HepG2 (cell line): Measurements from ENCODE around the gene BMP6. TPM values are rescaled to one million over a fixed set of nuclear protein-coding genes. Genes with fewer than 3 reads are reported as not detected.

Source experiments
- AHDC1 ChIP-seq: sonication (generic); formaldehyde crosslinking; IDR thresholded peaks from 2 replicates; pipeline ENCODE4 v1.5.1; 2020; ENCODE audit warnings: mild to moderate bottlenecking, missing genetic modification reagents, borderline replicate concordance
- EED ChIP-seq: sonication (generic); formaldehyde crosslinking; IDR thresholded peaks from 2 replicates; pipeline ENCODE4 v1.5.0; 2020; ENCODE audit warnings: mild to moderate bottlenecking, missing genetic modification reagents
- GLI4 ChIP-seq: sonication (generic); formaldehyde crosslinking; IDR thresholded peaks from 2 replicates; pipeline ENCODE4 v1.5.1; 2020; ENCODE audit warnings: missing genetic modification reagents, mild to moderate bottlenecking, moderate library complexity, borderline replicate concordance
- NCOR1 ChIP-seq: fragments of 200-600 bp; sonication (generic); IDR thresholded peaks from 2 replicates; pipeline ENCODE4 v1.7.0; 2017; ENCODE audit warnings: antibody characterized with exemption, low read length, borderline replicate concordance
- RBM22 ChIP-seq: fragments of 200-400 bp; formaldehyde crosslinking; optimal IDR thresholded peaks from 2 replicates; pipeline ENCODE3; 2017; ENCODE audit warnings: mild to moderate bottlenecking, low read length, moderate library complexity
- RXRB ChIP-seq: IDR thresholded peaks from 2 replicates; pipeline ENCODE4 v1.6.1; 2016; ENCODE audit warnings: borderline replicate concordance, missing genetic modification reagents, missing compliant biosample characterization
- SAP130 ChIP-seq: IDR thresholded peaks from 2 replicates; pipeline ENCODE4 v1.6.1; 2016; ENCODE audit warnings: low read depth
- SYNCRIP ChIP-seq: fragments of 200-400 bp; formaldehyde crosslinking; IDR thresholded peaks from 2 replicates; pipeline ENCODE4 v1.6.1; 2018; ENCODE audit warnings: mild to moderate bottlenecking, low read depth, low read length; ENCODE audit not compliant: insufficient read depth
- TOPORS ChIP-seq: sonication (generic); formaldehyde crosslinking; IDR thresholded peaks from 2 replicates; pipeline ENCODE4 v1.8.0; 2023; ENCODE audit warnings: mild to moderate bottlenecking, missing genetic modification reagents
- ZBTB34 ChIP-seq: sonication (generic); formaldehyde crosslinking; IDR thresholded peaks from 2 replicates; pipeline ENCODE4 v1.8.0; 2022; ENCODE audit warnings: mild to moderate bottlenecking, missing genetic modification reagents
- ZBTB46 ChIP-seq: sonication (generic); formaldehyde crosslinking; IDR thresholded peaks from 2 replicates; pipeline ENCODE4 v1.4.0; 2020; ENCODE audit warnings: mild to moderate bottlenecking, missing genetic modification reagents, borderline replicate concordance
- ZKSCAN1 ChIP-seq: fragments of 150-350 bp; IDR thresholded peaks from 2 replicates; pipeline ENCODE4 v1.6.1; 2014; ENCODE audit warnings: low read length
- ZNF10 ChIP-seq: sonication (generic); formaldehyde crosslinking; IDR thresholded peaks from 2 replicates; pipeline ENCODE4 v1.4.0; 2020; ENCODE audit warnings: mild to moderate bottlenecking, low read depth, missing genetic modification reagents, borderline replicate concordance
- ZNF12 ChIP-seq: sonication (generic); formaldehyde crosslinking; IDR thresholded peaks from 2 replicates; pipeline ENCODE4 v1.5.0; 2020; ENCODE audit warnings: missing genetic modification reagents
- ZNF124 ChIP-seq: sonication (generic); formaldehyde crosslinking; IDR thresholded peaks from 2 replicates; pipeline ENCODE4 v1.4.0; 2020; ENCODE audit warnings: missing genetic modification reagents
- ZNF17 ChIP-seq: sonication (generic); formaldehyde crosslinking; IDR thresholded peaks from 2 replicates; pipeline ENCODE4 v1.5.0; 2020; ENCODE audit warnings: mild to moderate bottlenecking, missing genetic modification reagents
- ZNF33B ChIP-seq: sonication (generic); formaldehyde crosslinking; IDR thresholded peaks from 2 replicates; pipeline ENCODE4 v1.5.1; 2020; ENCODE audit warnings: mild to moderate bottlenecking, missing genetic modification reagents
- ZNF441 ChIP-seq: sonication (generic); formaldehyde crosslinking; IDR thresholded peaks from 2 replicates; pipeline ENCODE4 v1.7.0; 2021; ENCODE audit warnings: missing genetic modification reagents, borderline replicate concordance
- ZNF451 ChIP-seq: sonication (generic); formaldehyde crosslinking; IDR thresholded peaks from 2 replicates; pipeline ENCODE4 v1.5.0; 2020; ENCODE audit warnings: mild to moderate bottlenecking, missing genetic modification reagents
- ZNF839 ChIP-seq: sonication (generic); formaldehyde crosslinking; IDR thresholded peaks from 2 replicates; pipeline ENCODE4 v1.4.0; 2020; ENCODE audit warnings: missing genetic modification reagents, mild to moderate bottlenecking, borderline replicate concordance
- ZNF850 ChIP-seq: sonication (generic); formaldehyde crosslinking; conservative IDR thresholded peaks from 2 replicates; pipeline ENCODE4 v1.9.0; 2021; ENCODE audit warnings: mild to moderate bottlenecking, missing genetic modification reagents
- polyA plus RNA-seq, 8 experiments: library from polyadenylated mRNA; depleted of rRNA in 3 of 8; stranded (reverse) in 7 of 8; unstranded in 1 of 8; fragments of >200 nt; fragmentation: Illumina TruSeq in 4 of 8; extraction: Trizol in 4 of 8; gene quantifications; 2 replicates each; pipeline versions ENCODE4 v1.2.1 to v1.2.3, GENCODE V29; 2011 to 2016; ENCODE audit warnings: low read depth in 4 of 8, missing spikeins in 1 of 8, mixed read lengths in 1 of 8; ENCODE audit not compliant: insufficient read depth in 1 of 8
- total RNA-seq, 5 experiments: library from RNA; depleted of rRNA; stranded (reverse); fragments of >200 nt; fragmentation: Illumina TruSeq; extraction: Trizol; gene quantifications; 2 replicates each; pipeline ENCODE4 v1.2.3, GENCODE V29; 2016; ENCODE audit warnings: low read depth in 1 of 5

BMP6 gene
- total and polyA plus RNA-seq, 2 of the 13 experiments (the other 11 are each of a cell fraction or from before 2014, with no cell fraction given): 0.09 to 0.18 TPM

GRCh38 chr6:7909323-7910276 is 183.7 kb downstream of the BMP6 start (continued):
- peak; percentile 58; the same call in 1 of the 2 replicates for TF ChIP-seq ZNF441 (CRISPR knock-in tag)
- peak; percentile 91 for TF ChIP-seq ZNF33B (CRISPR knock-in tag)
- TF ChIP-seq ZBTB34 (CRISPR knock-in tag): peak; percentile 84
- no peak for TF ChIP-seq ZKSCAN1
- TF ChIP-seq ZBTB46 (CRISPR knock-in tag): 0 out of 2 replicates have a peak, but pooled peaks have one; percentile 86
- TF ChIP-seq NCOR1: no peak; the same call in 1 of the 2 replicates
- peak; percentile 88 for TF ChIP-seq RXRB
- TF ChIP-seq ZNF839: no peak
- no peak for TF ChIP-seq ZNF10
- TF ChIP-seq ZNF850 (CRISPR knock-in tag): no peak
- peak; percentile 79 for TF ChIP-seq EED (CRISPR knock-in tag)
- no peak for TF ChIP-seq ZNF17
- peak; percentile 92; the same call in 1 of the 2 replicates for TF ChIP-seq GLI4
- TF ChIP-seq SYNCRIP: no peak
- peak; percentile 81 for TF ChIP-seq ZNF124
- peak; percentile 17 for TF ChIP-seq RBM22
- TF ChIP-seq ZNF451: peak; percentile 62; the same call in 1 of the 2 replicates
- TF ChIP-seq SAP130: peak; percentile 95
- no peak for TF ChIP-seq ZNF12 (CRISPR knock-in tag)
- TF ChIP-seq AHDC1 (CRISPR knock-in tag): no peak
- peak; percentile 95 for TF ChIP-seq TOPORS (CRISPR knock-in tag)
